HEK293T (cell line): Measurements from ENCODE around the gene SLC45A1.
"Not testable (repeated sequence)": the region's sequence is repeated elsewhere in the genome, so short reads cannot be mapped to it uniquely, and the experiment has no call there.

Source experiments
- CTCF ChIA-PET: fragments of 350-600 bp; formaldehyde crosslinking; extraction: SDS; loops from one replicate; lab custom pipeline; 2021; ENCODE audit warnings: antibody characterized with exemption, inconsistent platforms; lab: Yijun Ruan, JAX
- POLR2A ChIA-PET: fragments of 350-600 bp; formaldehyde crosslinking; extraction: SDS; loops from one replicate; lab custom pipeline; 2020; ENCODE audit warnings: antibody characterized with exemption, inconsistent platforms; lab: Yijun Ruan, JAX
- DNase-seq: peaks from one replicate; pipeline ENCODE4 v3.0.0; 2012; ENCODE audit warnings: mixed read lengths; ENCODE audit errors: extremely low spot score
- ARNT ChIP-seq: fragments of 450-650 bp; IDR thresholded peaks from 2 replicates; pipeline ENCODE4 v1.6.1; 2017; ENCODE audit warnings: mild to moderate bottlenecking
- BHLHE40 ChIP-seq: fragments of 450-650 bp; IDR thresholded peaks from 2 replicates; pipeline ENCODE4 v1.6.1; 2016; ENCODE audit warnings: mild to moderate bottlenecking, moderate library complexity, borderline replicate concordance
- CTBP1 ChIP-seq: fragments of 450-650 bp; IDR thresholded peaks from 2 replicates; pipeline ENCODE4 v1.6.1; 2016; ENCODE audit warnings: borderline replicate concordance
- ELF4 ChIP-seq: fragments of 450-650 bp; IDR thresholded peaks from 2 replicates; pipeline ENCODE4 v1.6.1; 2017; ENCODE audit warnings: antibody characterized with exemption
- FOXA1 ChIP-seq: fragments of 450-650 bp; IDR thresholded peaks from 2 replicates; pipeline ENCODE4 v1.6.1; 2016; ENCODE audit warnings: mild to moderate bottlenecking
- FOXK2 ChIP-seq: fragments of 450-650 bp; IDR thresholded peaks from 2 replicates; pipeline ENCODE4 v1.6.1; 2016; ENCODE audit warnings: mild to moderate bottlenecking
- FOXM1 ChIP-seq: fragments of 450-650 bp; IDR thresholded peaks from 2 replicates; pipeline ENCODE4 v1.6.1; 2017; ENCODE audit warnings: mild to moderate bottlenecking, borderline replicate concordance
- HDGF ChIP-seq: fragments of 450-650 bp; IDR thresholded peaks from 2 replicates; pipeline ENCODE4 v1.6.1; 2017; ENCODE audit warnings: antibody characterized with exemption, borderline replicate concordance
- L3MBTL2 ChIP-seq: fragments of 450-650 bp; conservative IDR thresholded peaks from 2 replicates; pipeline ENCODE4 v1.6.1; 2016; ENCODE audit warnings: mild to moderate bottlenecking
- LEF1 ChIP-seq: fragments of 450-650 bp; IDR thresholded peaks from 2 replicates; pipeline ENCODE4 v1.6.1; 2017; ENCODE audit warnings: mild to moderate bottlenecking, borderline replicate concordance
- NFRKB ChIP-seq: fragments of 450-650 bp; IDR thresholded peaks from 2 replicates; pipeline ENCODE4 v1.6.1; 2016; ENCODE audit warnings: mild to moderate bottlenecking, moderate library complexity
- PKNOX1 ChIP-seq: fragments of 450-650 bp; IDR thresholded peaks from 2 replicates; pipeline ENCODE4 v1.6.1; 2016
- SP1 ChIP-seq: fragments of 450-650 bp; IDR thresholded peaks from 2 replicates; pipeline ENCODE4 v1.6.1; 2017
- TARDBP ChIP-seq: fragments of 450-650 bp; IDR thresholded peaks from 2 replicates; pipeline ENCODE4 v1.6.1; 2016
- ZNF384 ChIP-seq: fragments of 450-650 bp; IDR thresholded peaks from 2 replicates; pipeline ENCODE4 v1.6.1; 2016

The SLC45A1 gene

GRCh38 chr1:8374356-8374755, 56.4 kb downstream of the SLC45A1 start:
- CTCF ChIA-PET: interaction anchor here (0.7 kb wide), 2 partner anchors 12 to 475 kb away, joined by 3 read pairs; no protein-coding TSS in a partner anchor
- no peak for TF ChIP-seq PKNOX1
- no peak for TF ChIP-seq FOXK2
- no peak for TF ChIP-seq NFRKB
- TF ChIP-seq FOXM1: no peak
- TF ChIP-seq ZNF384: no peak
- no peak for TF ChIP-seq BHLHE40
- TF ChIP-seq CTBP1: no peak
- no peak for TF ChIP-seq ARNT
- TF ChIP-seq L3MBTL2: no peak
- no peak for TF ChIP-seq LEF1

GRCh38 chr1:8374812-8375211, 56.9 kb downstream of the SLC45A1 start:
- peak; percentile 59 for DNase-seq
- ChIA-PET POLR2A (no interaction called here), CTCF (no interaction called here)
- TF ChIP-seq BHLHE40: no peak
- TF ChIP-seq FOXM1: no peak
- TF ChIP-seq ARNT: no peak

More at GRCh38 chr1:8374356-8374755, 56.4 kb downstream of the SLC45A1 start:
- POLR2A ChIA-PET: no interaction called here
- no peak for DNase-seq

GRCh38 chr1:8376358-8376840, 58.5 kb downstream of the SLC45A1 start:
- POLR2A ChIA-PET: no interaction called here
- CTCF ChIA-PET: no interaction called here
- TF ChIP-seq NFRKB (no peak), L3MBTL2 (no peak), HDGF (no peak), TARDBP (no peak), PKNOX1 (no peak), SP1 (no peak), BHLHE40 (no peak), FOXK2 (no peak)
- DNase-seq: no peak

GRCh38 chr1:8377271-8377981, 59.5 kb downstream of the SLC45A1 start:
- DNase-seq: no peak
- ChIA-PET CTCF (interaction anchor here (1.3 kb wide), 1 partner anchor 349 kb away, joined by 4 read pairs; no protein-coding TSS in a partner anchor), POLR2A (no interaction called here)
- TF ChIP-seq PKNOX1: peak; percentile 72
- TF ChIP-seq FOXM1: no peak
- TF ChIP-seq FOXK2: no peak

GRCh38 chr1:8378178-8378577, 60.3 kb downstream of the SLC45A1 start:
- TF ChIP-seq NFRKB (no peak), SP1 (no peak), CTBP1 (no peak), FOXK2 (no peak), LEF1 (no peak), HDGF (no peak)
- DNase-seq: no peak
- POLR2A ChIA-PET: no interaction called here
- CTCF ChIA-PET: interaction anchor here (1.2 to 1.3 kb wide), 2 partner anchors 53 to 348 kb away, joined by 4 read pairs; no protein-coding TSS in a partner anchor

- POLR2A ChIA-PET: no interaction called here
Observed at GRCh38 chr1:8378981-8379470, 61.1 kb downstream of the SLC45A1 start.

GRCh38 chr1:8379513-8380186, 61.7 kb downstream of the SLC45A1 start:
- TF ChIP-seq FOXM1 (no peak), CTBP1 (no peak), SP1 (no peak), ELF4 (no peak), ZNF384 (no peak), NFRKB (no peak), FOXA1 (no peak), FOXK2 (no peak), PKNOX1 (no peak), ARNT (no peak), HDGF (no peak), L3MBTL2 (no peak), BHLHE40 (no peak)
- POLR2A ChIA-PET: no interaction called here
- CTCF ChIA-PET: no interaction called here
- DNase-seq: no peak

More at GRCh38 chr1:8378981-8379470, 61.1 kb downstream of the SLC45A1 start:
- CTCF ChIA-PET: interaction anchor here (1.2 kb wide), 1 partner anchor 52 kb away, joined by 4 read pairs; no protein-coding TSS in a partner anchor
- TF ChIP-seq ARNT: no peak
- TF ChIP-seq NFRKB: no peak
- TF ChIP-seq CTBP1: no peak
- TF ChIP-seq FOXK2: no peak
- DNase-seq: no peak

- DNase-seq, POLR2A ChIA-PET, CTCF ChIA-PET: not testable (repeated sequence)
Observed at GRCh38 chr1:8380310-8380709, 62.4 kb downstream of the SLC45A1 start.
